Measurements from ENCODE around the gene MAP2K6.

The MAP2K6 gene

DNA sequence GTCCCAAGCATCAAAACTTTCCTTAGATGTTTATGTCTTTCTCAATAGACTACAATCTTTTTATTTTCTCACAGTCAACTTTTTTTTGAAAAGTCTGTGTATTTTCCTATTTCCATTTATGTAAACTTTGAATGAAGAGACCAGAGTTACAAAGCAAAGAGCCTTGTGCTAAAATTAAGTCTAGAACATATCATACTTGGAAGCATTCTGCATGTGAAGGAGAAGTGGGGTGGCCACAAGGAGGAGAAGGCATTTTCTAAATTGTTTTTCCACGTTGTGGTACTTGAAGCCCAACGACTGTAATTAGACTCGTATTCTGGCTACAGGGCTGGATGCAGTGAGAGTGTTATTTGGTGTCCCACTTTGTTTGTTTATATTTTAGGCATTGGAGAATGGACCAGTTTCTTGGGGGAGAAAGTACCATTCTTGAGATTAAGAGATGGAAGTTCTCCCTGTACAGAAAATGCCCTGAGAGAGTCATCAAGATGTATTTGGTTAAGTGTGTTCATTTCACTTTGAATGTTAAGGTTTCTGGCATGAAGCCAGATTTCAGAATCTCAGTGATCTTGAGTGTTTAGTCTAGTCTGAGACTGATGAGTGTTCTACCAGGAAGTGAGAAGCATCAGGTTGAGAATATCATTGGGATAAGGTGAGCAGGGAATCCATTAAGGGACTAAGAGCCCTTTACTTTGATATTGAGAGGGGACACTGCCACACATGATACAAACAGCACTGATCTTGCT, 71.6 kb downstream of the MAP2K6 start:
- Histone ChIP-seq H3K4me3 (peak overlapping the region; percentile 12), H3K27ac (peak overlapping the region; percentile 54 to 75)
- no peak for DNase-seq (ENCODE audit: low spot score)
- TF ChIP-seq, protein P1, sequence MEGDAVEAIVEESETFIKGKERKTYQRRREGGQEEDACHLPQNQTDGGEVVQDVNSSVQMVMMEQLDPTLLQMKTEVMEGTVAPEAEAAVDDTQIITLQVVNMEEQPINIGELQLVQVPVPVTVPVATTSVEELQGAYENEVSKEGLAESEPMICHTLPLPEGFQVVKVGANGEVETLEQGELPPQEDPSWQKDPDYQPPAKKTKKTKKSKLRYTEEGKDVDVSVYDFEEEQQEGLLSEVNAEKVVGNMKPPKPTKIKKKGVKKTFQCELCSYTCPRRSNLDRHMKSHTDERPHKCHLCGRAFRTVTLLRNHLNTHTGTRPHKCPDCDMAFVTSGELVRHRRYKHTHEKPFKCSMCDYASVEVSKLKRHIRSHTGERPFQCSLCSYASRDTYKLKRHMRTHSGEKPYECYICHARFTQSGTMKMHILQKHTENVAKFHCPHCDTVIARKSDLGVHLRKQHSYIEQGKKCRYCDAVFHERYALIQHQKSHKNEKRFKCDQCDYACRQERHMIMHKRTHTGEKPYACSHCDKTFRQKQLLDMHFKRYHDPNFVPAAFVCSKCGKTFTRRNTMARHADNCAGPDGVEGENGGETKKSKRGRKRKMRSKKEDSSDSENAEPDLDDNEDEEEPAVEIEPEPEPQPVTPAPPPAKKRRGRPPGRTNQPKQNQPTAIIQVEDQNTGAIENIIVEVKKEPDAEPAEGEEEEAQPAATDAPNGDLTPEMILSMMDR (IDR thresholded peaks at IDR 0.05), result no peak

DNA sequence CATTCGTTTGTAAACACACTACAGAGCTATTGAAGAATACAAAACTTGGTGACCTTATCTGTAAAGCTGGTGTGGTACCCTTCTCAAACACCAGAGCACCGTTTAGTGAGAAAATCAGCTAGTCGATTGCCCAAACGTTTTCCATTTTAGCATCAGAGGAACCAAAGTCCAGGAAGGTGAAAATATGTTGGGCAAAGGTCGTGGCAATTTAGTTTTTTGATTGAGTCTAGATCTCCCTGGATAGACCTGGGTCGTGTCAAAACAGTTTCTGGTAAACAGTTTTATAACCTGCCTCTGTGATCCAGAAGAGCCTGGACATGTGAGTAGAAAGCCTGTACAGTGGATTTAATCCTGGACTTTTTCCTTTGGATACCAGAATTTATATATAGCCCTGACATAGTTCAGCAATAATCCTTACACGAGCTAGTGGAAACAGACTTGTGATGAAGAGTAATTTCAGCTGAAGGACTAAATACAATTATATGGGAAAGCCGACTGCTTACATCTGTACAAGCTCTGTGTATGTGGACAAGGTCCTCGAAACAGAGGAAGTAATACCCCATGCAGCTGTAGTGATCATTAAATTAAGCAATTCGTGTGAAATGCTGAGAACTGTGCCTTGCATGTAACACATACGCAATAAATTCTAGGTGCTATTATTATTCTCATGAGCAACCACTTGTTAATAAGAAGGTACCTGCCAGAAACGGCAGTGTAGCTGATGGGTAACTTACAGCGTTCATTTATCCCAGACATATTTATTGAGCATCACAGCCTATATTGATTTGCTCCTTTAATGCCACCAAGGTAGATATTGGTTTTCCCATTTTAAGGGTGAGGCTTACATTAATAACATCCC, 72.5 kb downstream of the MAP2K6 start:
- Histone ChIP-seq H3K4me3 (no peak overlapping the region), H3K27ac (peak overlapping the region in 1 of 2 donors; percentile 75)
- no peak for DNase-seq (ENCODE audit: low spot score)
- TF ChIP-seq, protein P1 (IDR thresholded peaks at IDR 0.05), result no peak

DNA sequence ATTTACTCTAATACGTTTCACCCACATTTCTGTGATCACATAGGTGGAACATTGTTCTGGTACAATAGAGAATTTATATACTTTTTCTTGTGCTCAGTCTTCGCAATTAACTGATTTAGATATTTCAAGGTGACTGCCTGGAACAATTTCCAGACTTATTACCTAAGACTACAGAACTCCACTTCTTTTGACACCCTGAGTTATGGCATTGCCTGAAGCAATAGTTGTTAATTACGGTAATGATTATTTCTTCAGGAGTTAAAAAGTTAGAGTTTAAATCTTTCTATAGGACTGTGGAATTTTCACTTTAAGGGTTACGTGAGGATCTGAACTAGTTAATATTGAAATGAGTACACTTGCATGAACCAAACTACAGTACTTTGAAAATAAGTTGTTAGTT, 74.8 kb downstream of the MAP2K6 start:
- no peak overlapping the region for H3K27ac ChIP-seq
- no peak for DNase-seq (ENCODE audit: low spot score)
- H3K4me3 ChIP-seq, result no peak overlapping the region
- TF ChIP-seq, protein P1 (IDR thresholded peaks at IDR 0.05), result no peak

DNA sequence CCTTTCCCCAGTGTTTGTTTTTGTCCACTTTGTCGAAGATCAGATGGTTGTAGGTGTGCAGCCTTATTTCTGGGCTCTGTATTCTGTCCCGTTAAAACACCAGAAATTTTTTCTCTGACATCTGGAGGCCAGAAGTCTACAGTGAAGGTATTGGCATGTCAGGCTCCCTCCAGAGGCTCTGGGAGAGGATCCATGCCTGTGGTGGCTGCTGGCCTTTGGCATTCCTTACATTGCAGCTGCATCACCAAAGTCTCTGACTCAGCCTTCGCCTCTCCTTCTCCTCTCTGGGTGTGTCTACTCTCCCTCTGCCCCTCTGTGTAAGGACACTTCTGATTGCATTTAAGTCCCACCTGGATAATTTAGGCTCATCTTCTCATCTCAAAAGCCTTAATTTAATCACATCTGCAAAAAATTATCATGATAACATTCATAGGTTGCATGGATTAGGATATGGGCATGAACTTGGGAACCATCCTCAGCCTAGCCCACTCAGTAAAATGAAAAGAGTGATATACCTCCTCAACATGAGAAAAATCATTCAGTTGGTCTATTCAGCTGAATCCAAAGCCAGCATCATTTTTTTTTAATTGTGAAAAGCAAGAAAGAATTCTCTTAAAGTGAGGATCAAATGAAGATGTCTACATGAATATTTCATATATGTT, 78.0 kb downstream of the MAP2K6 start:
- no peak overlapping the region for H3K27ac ChIP-seq

DNA sequence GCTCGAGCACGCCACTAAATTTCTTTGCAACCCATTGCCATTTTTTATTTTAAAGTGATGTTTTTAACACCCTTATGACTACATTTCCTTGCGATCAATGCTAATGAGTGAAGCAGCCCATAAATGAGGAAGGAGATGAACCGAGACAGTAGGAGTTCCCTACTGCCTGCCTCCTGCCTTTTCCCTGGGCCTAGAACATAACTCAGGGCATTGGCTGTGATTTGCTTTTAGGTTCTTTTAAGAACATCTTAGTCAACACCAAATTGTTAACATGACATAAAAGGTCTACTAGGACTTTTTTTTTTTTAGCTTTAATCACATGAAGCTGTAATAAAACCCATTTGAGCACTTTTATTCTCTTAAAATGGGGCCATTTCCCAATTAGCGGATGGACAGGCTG, 81.3 kb downstream of the MAP2K6 start:
- no peak overlapping the region for H3K4me3 ChIP-seq
- no peak overlapping the region for H3K27ac ChIP-seq
- TF ChIP-seq, protein P1 (IDR thresholded peaks at IDR 0.05), result no peak
- no peak for DNase-seq (ENCODE audit: low spot score)

More for the DNA sequence above, 78.0 kb downstream of the MAP2K6 start:
- no peak overlapping the region for H3K4me3 ChIP-seq
- no peak for DNase-seq (ENCODE audit: low spot score)
- TF ChIP-seq, protein P1 (IDR thresholded peaks at IDR 0.05), result no peak

DNA sequence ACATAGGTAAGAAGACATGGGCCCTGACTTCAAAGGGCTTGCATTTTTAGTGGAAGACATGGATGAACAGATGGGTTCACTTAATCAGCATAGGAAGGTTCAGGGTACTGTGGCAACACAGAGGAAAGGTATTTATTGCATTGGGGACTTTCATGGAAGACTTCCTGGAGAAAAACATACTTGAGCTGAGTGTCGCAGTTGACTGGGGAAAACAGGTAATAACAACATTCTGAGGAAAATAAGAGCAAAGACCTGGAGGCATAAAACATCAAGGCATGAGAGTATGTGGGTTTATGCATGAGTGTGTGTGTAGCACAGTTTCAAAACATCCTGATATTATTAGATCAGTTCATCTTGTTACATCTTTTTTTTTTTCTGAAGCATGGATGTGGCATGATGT, 82.7 kb downstream of the MAP2K6 start:
- Histone ChIP-seq H3K27ac (no peak overlapping the region), H3K4me3 (no peak overlapping the region)
- no peak for DNase-seq (ENCODE audit: low spot score)
- TF ChIP-seq, protein P1 (IDR thresholded peaks at IDR 0.05), result no peak
